ENCODE data around the gene PSMB7. TPM values are rescaled to one million over a fixed set of nuclear protein-coding genes. Genes with fewer than 3 reads are reported as not detected.

Gene PSMB7
- total and polyA plus RNA-seq, 2 of the 4 experiments (the other 2 are of a cell fraction): 340 to 430 TPM

DNA sequence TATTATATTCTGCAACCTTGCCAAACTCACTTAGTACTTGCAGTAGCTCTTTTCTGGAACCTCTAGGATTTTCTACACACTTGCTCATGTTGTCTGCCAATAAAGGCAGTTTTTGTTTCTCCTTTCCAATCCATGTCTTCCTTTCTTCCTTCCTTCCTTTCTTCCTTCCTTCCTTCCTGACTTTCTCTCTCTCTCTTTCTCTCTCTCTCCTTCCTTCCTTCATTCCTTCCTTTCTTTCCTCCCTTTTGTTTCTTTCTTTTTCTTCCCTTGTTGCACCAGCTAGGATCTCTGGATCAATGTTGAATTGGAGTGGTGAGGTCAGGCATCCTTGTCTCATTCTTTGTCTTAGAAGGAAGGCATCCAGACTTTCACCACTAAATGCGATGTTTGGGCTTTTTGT is 47.5 kb upstream of the PSMB7 start:
- Histone ChIP-seq H3K79me1 (ENCODE audit: low read depth in 1 of 2, low read length in 2 of 2) (no peaks in the 10 kb centered on the region), H2AFZ (replicated peaks; ENCODE audit: low read length, poor library complexity) (no peak overlapping the region), H3K4me2 (ENCODE audit: low read depth, low read length) (no peak overlapping the region), H3K4ac (ENCODE audit: low read depth, low read length) (no peak overlapping the region), H2BK20ac (ENCODE audit: low read depth, low read length) (no peak overlapping the region), H3K9me3 (ENCODE audit: control insufficient read depth, insufficient read depth, low read length) (peaks cover 2% of the 10 kb centered on the region; the same call in 1 of the 2 replicates), H3K27me3 (ENCODE audit: control insufficient read depth, insufficient read depth, low read length) (peaks cover 34% of the 10 kb centered on the region), H3K27ac (ENCODE audit: insufficient read depth, low read length) (no peak overlapping the region), H3K9me1 (ENCODE audit: insufficient read depth, low read length) (0 out of 2 replicates have a peak, but pooled peaks cover 2% of the 10 kb centered on the region), H2AK5ac (ENCODE audit: low read depth, low read length) (no peak overlapping the region), H4K91ac (ENCODE audit: insufficient read depth, low read depth, low read length) (no peak overlapping the region), H3K4me1 (ENCODE audit: control insufficient read depth, insufficient read depth, low read length) (no peaks in the 10 kb centered on the region), H2BK120ac (ENCODE audit: low read depth, low read length) (no peak overlapping the region), H3K23ac (ENCODE audit: low read depth, low read length) (no peak overlapping the region), H3K14ac (replicated peaks; ENCODE audit: low read depth, low read length) (no peak overlapping the region), H3K4me3 (ENCODE audit: insufficient read depth, low read depth, low read length) (no peak overlapping the region), H3K56ac (ENCODE audit: extremely low read depth, insufficient read depth, low read length) (no peak overlapping the region), H3K9ac (ENCODE audit: low read depth, low read length) (no peak overlapping the region), H4K5ac (ENCODE audit: low read depth, low read length) (no peak overlapping the region), H2AK9ac (replicated peaks; ENCODE audit: low read depth, low read length, poor library complexity) (no peak overlapping the region), H2BK5ac (ENCODE audit: low read depth, low read length, poor library complexity, severe bottlenecking) (no peak overlapping the region), H3K18ac (ENCODE audit: low read depth, low read length) (no peak overlapping the region), H3K36me3 (ENCODE audit: control insufficient read depth, insufficient read depth, low read length) (no peaks in the 10 kb centered on the region), H4K8ac (ENCODE audit: low read depth in 2 of 2, low read length in 2 of 2) (no peak overlapping the region), H2BK15ac (ENCODE audit: low read depth, low read length) (no peak overlapping the region), H4K20me1 (ENCODE audit: insufficient read depth, low read length) (no peaks in the 10 kb centered on the region)
- intact Hi-C loops (cut with micrococcal nuclease) (no loop called here), in situ Hi-C loops (cut with MboI; ENCODE audit: low sequenced_read_pairs) (no loop called here), dilution Hi-C loops (cut with HindIII; ENCODE audit: low sequenced_read_pairs, unreplicated experiment) (no loop called here)
- BruUV-seq (replicated peaks): no TSS peak
- no peak for TF ChIP-seq CEBPB (IDR thresholded peaks at IDR 0.05; ENCODE audit: low read depth, low read length)
- TF ChIP-seq CHD1 (IDR thresholded peaks at IDR 0.05; ENCODE audit: low read depth, low read length): no peak
- TF ChIP-seq RFX5 (IDR thresholded peaks at IDR 0.05; ENCODE audit: low read depth, low read length): no peak
- TF ChIP-seq NFE2L2 (IDR thresholded peaks at IDR 0.05; ENCODE audit: low read depth, low read length): no peak
- no peak for TF ChIP-seq BHLHE40 (IDR thresholded peaks at IDR 0.05; ENCODE audit: low read depth, low read length)
- TF ChIP-seq FOS (IDR thresholded peaks at IDR 0.05; ENCODE audit: low read depth, low read length): no peak
- TF ChIP-seq RAD21 (IDR thresholded peaks at IDR 0.05; ENCODE audit: low read length): no peak
- TF ChIP-seq SMC3 (IDR thresholded peaks at IDR 0.05; ENCODE audit: low read depth, low read length): no peak
- TF ChIP-seq, protein P1, sequence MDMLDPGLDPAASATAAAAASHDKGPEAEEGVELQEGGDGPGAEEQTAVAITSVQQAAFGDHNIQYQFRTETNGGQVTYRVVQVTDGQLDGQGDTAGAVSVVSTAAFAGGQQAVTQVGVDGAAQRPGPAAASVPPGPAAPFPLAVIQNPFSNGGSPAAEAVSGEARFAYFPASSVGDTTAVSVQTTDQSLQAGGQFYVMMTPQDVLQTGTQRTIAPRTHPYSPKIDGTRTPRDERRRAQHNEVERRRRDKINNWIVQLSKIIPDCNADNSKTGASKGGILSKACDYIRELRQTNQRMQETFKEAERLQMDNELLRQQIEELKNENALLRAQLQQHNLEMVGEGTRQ (IDR thresholded peaks at IDR 0.05; ENCODE audit: low read depth, low read length): no peak
- no peak for TF ChIP-seq MAFK (IDR thresholded peaks at IDR 0.05; ENCODE audit: low read depth, low read length)
- TF ChIP-seq MAZ (IDR thresholded peaks at IDR 0.05; ENCODE audit: borderline replicate concordance, low read depth, low read length): no peak
- TF ChIP-seq, protein P2, sequence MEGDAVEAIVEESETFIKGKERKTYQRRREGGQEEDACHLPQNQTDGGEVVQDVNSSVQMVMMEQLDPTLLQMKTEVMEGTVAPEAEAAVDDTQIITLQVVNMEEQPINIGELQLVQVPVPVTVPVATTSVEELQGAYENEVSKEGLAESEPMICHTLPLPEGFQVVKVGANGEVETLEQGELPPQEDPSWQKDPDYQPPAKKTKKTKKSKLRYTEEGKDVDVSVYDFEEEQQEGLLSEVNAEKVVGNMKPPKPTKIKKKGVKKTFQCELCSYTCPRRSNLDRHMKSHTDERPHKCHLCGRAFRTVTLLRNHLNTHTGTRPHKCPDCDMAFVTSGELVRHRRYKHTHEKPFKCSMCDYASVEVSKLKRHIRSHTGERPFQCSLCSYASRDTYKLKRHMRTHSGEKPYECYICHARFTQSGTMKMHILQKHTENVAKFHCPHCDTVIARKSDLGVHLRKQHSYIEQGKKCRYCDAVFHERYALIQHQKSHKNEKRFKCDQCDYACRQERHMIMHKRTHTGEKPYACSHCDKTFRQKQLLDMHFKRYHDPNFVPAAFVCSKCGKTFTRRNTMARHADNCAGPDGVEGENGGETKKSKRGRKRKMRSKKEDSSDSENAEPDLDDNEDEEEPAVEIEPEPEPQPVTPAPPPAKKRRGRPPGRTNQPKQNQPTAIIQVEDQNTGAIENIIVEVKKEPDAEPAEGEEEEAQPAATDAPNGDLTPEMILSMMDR (conservative IDR thresholded peaks at IDR 0.05; ENCODE audit: low read depth, low read length): no peak
- TF ChIP-seq POLR2A (IDR thresholded peaks at IDR 0.05; ENCODE audit: low read depth, low read length): no peak
- TF ChIP-seq, protein P3, sequence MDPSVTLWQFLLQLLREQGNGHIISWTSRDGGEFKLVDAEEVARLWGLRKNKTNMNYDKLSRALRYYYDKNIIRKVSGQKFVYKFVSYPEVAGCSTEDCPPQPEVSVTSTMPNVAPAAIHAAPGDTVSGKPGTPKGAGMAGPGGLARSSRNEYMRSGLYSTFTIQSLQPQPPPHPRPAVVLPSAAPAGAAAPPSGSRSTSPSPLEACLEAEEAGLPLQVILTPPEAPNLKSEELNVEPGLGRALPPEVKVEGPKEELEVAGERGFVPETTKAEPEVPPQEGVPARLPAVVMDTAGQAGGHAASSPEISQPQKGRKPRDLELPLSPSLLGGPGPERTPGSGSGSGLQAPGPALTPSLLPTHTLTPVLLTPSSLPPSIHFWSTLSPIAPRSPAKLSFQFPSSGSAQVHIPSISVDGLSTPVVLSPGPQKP (IDR thresholded peaks at IDR 0.05; ENCODE audit: borderline replicate concordance, low read depth, low read length): no peak
- TF ChIP-seq MXI1 (IDR thresholded peaks at IDR 0.05; ENCODE audit: borderline replicate concordance, low read depth, low read length): no peak
- TF ChIP-seq RCOR1 (IDR thresholded peaks at IDR 0.05; ENCODE audit: insufficient replicate concordance, low read length): no peak
- ChIA-PET POLR2A (ENCODE audit: unreplicated experiment) (no interaction called here), CTCF (no interaction called here)
- DNase-seq: no peak
- no peak for ATAC-seq (ENCODE audit: low read depth)
- WGBS, 2 experiments (ENCODE audit: extremely low coverage in 2 of 2, insufficient read length in 1 of 2): 60% methylated on average over 1 of the region's 1 CpG; no CpG with 5 or more reads in 1 of the 2 experiments
